ENCODE measurements around the gene HELZ.

The HELZ gene

DNA sequence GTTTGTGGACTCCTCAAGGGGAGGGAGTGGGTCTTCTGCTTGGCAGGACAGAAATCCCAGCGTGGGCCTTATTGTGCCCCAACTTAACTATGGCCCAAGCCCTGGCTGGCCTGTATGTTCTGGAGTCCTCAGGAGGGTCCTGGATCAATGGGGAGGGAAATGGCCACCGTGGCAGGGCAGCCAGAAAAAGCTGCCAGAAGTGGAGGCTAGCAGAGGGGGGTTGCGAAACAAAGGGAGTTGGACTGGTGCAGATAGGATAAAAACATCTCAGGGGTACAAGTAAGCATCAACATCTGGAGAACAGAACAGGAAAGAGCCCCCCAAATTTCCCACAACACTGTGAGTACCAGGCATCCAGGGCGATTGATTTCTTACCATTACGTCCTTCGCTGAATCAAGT lies 204.3 kb downstream of the HELZ start:
- Mint-ChIP-seq H3K4me1 (ENCODE audit: low read depth) (no peaks in the 10 kb centered on the region), H3K4me3 (no peak overlapping the region), H3K27ac (no peak overlapping the region)

DNA sequence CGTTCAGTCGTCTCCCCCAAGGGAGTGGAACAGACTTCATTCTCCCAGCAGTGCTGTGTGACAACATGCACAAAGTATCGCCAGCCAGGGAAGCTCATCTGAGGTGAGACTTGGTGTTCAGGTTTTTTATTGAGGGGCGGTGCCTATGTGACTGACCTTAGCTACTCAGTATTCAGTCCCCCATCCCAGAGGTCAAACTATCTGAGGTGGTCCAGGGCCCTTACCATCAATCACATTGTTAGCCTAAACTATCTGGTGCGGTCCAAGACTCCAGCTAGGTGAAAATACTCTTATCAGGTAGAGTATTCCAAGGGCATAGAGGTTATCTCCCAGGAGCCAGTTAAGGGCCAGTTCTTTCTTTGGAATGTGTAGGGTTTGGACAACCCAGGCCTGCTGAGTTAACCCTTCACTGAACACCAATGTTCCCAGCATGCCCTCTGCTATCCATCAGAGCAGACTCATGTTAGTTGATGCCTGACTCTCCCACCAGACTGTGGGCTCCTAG lies 206.1 kb downstream of the HELZ start:
- H3K36me3 Mint-ChIP-seq: no peaks in the 10 kb centered on the region
- H3K4me1 Mint-ChIP-seq (ENCODE audit: low read depth): no peaks in the 10 kb centered on the region
- H3K27ac Mint-ChIP-seq: no peak overlapping the region
- H3K9me3 Mint-ChIP-seq (ENCODE audit: low read depth): no peaks in the 10 kb centered on the region
- H3K4me3 Mint-ChIP-seq: no peak overlapping the region
- peaks cover 6% of the 10 kb centered on the region for H3K27me3 Mint-ChIP-seq

More for the DNA sequence above, 204.3 kb downstream of the HELZ start:
- H3K27me3 Mint-ChIP-seq: peaks cover 6% of the 10 kb centered on the region
- H3K36me3 Mint-ChIP-seq: no peaks in the 10 kb centered on the region
- no peaks in the 10 kb centered on the region for H3K9me3 Mint-ChIP-seq (ENCODE audit: low read depth)

DNA sequence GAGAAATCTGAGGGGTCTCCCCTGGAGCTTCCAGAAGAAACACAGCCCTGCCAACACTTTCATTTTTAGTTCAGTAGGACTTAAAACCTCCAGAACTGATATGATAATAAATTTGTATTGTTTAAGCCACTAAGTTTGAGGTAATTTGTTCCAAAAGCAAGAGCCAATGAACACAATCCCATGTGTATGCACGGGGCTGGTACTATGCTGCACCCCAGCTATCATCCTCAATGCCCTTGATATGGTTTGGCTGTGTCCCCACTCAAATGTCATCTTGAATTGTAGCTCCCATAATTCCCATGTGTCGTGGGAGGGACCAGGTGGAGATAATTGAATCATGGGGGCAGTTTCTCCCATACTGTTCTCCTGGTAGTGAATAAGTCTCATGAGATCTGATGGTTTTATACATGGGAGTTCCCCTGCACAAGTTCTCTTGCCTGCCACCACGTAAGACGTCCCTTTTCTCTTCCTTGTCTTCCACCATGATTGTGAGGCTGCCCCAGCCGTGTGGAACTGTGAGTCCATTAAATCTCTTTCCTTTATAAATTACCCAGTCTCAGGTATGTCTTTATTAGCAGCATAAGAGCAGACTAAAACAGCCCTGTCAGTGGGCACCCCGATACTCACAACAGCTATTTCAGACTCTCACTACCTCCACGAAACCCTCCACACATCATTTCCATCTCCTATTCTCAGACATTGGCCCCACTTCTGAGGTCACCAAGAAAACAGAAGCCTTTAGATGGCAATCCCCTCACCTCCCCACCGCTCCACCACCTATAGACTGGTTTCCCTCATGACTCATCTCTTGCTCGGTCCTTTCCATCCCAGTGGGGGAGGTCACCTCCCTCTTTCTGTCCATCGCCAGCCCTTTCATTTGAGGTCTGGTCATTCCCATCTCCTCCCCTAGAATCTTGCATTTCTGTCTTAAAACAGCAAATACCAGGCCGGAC lies 209.6 kb downstream of the HELZ start:
- H3K9me3 Mint-ChIP-seq (ENCODE audit: low read depth): no peaks in the 10 kb centered on the region
- H3K4me3 Mint-ChIP-seq: no peak overlapping the region
- H3K4me1 Mint-ChIP-seq (ENCODE audit: low read depth): no peaks in the 10 kb centered on the region
- no peak overlapping the region for H3K27ac Mint-ChIP-seq
- H3K36me3 Mint-ChIP-seq: no peaks in the 10 kb centered on the region
- peaks cover 4% of the 10 kb centered on the region for H3K27me3 Mint-ChIP-seq

DNA sequence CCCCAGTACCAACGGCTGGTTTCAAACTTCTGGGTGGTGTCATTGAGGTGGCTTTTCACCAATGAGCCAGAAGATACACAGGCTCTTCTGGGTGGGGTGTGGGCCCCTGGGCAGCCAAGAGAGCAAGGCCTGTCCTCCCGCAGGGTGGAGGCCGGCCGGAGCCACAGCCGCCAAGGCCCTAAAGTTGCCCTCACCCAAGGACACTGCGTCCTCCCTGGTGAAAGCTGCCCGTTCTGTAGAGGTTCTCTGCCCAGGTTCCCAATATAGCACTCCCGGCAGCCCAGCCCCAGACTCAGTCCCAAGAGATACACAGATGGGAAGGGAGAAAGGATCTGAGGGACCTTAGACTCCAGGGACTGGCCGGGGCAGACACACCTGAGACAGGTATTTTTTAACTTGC lies 211.4 kb downstream of the HELZ start:
- H3K9me3 Mint-ChIP-seq (ENCODE audit: low read depth): no peaks in the 10 kb centered on the region
- H3K36me3 Mint-ChIP-seq: no peaks in the 10 kb centered on the region
- no peaks in the 10 kb centered on the region for H3K4me1 Mint-ChIP-seq (ENCODE audit: low read depth)
- H3K27ac Mint-ChIP-seq: no peak overlapping the region
- H3K27me3 Mint-ChIP-seq: peaks cover 3% of the 10 kb centered on the region
- no peak overlapping the region for H3K4me3 Mint-ChIP-seq

DNA sequence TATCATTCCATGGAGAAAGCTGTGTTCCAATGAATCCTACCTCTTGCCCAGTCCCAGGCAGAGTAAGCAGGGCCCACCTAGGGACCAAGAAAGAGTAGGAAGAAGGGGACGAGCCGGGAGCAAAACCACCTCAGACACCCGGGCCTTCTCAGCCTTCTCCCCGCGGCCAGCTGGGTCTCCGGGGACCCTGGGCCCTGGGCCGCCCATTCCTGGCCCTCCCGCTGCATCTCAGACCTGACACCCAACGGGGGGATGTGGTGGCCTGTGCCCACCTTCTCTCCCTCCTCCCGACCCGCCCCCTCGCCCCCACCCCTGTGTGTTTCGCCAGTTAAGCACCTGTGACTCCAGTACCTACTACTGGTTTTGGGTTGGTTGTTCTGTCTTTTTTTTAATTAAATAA lies 212.0 kb downstream of the HELZ start:
- no peaks in the 10 kb centered on the region for H3K9me3 Mint-ChIP-seq (ENCODE audit: low read depth)
- no peaks in the 10 kb centered on the region for H3K4me1 Mint-ChIP-seq (ENCODE audit: low read depth)
- H3K27ac Mint-ChIP-seq: no peak overlapping the region
- H3K36me3 Mint-ChIP-seq: no peaks in the 10 kb centered on the region
- H3K27me3 Mint-ChIP-seq: peaks cover 3% of the 10 kb centered on the region
- no peak overlapping the region for H3K4me3 Mint-ChIP-seq

DNA sequence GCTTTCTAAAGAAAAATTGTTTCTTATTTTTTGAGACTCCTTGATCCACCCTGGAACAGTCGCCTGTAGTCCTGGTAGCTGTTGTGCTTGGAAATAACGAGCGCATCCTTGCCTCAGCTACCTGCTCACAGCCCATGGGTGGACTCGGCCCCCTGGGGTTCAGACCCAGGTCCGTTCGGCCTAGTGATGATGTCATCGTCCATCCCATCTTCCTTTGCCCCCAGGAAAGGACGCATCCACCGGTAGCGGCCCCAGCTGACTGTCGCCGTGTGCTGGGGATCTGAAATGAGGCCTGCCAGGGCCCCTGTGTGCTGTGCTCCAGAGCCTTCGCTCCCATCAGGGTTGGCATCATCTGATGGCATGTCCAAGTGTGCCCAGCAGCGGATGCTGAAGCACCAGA lies 212.6 kb downstream of the HELZ start:
- H3K4me1 Mint-ChIP-seq (ENCODE audit: low read depth): no peaks in the 10 kb centered on the region
- H3K4me3 Mint-ChIP-seq: no peak overlapping the region
- H3K9me3 Mint-ChIP-seq (ENCODE audit: low read depth): no peaks in the 10 kb centered on the region
- H3K27me3 Mint-ChIP-seq: peaks cover 3% of the 10 kb centered on the region
- no peaks in the 10 kb centered on the region for H3K36me3 Mint-ChIP-seq
- H3K27ac Mint-ChIP-seq: no peak overlapping the region

DNA sequence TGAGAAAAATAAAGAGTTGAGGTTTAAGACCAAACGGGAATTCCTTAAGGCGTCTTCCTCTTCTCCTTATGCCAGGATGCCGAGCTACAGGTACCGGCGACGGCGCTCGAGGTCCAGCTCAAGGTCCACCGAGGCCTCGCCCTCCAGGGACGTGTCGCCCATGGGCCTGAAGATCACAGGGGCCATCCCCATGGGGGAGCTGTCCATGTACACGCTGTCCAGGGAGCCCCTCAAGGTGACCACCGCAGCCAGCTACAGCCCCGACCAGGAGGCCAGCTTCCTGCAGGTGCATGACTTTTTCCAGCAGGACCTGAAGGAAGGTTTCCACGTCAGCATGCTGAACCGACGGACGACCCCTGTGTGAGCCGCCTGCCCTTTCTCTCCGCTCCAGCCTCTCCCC lies 214.4 kb downstream of the HELZ start:
- Mint-ChIP-seq H3K9me3 (ENCODE audit: low read depth) (no peaks in the 10 kb centered on the region), H3K27ac (no peak overlapping the region), H3K36me3 (no peaks in the 10 kb centered on the region), H3K27me3 (no peaks in the 10 kb centered on the region), H3K4me1 (ENCODE audit: low read depth) (no peaks in the 10 kb centered on the region), H3K4me3 (no peak overlapping the region)

DNA sequence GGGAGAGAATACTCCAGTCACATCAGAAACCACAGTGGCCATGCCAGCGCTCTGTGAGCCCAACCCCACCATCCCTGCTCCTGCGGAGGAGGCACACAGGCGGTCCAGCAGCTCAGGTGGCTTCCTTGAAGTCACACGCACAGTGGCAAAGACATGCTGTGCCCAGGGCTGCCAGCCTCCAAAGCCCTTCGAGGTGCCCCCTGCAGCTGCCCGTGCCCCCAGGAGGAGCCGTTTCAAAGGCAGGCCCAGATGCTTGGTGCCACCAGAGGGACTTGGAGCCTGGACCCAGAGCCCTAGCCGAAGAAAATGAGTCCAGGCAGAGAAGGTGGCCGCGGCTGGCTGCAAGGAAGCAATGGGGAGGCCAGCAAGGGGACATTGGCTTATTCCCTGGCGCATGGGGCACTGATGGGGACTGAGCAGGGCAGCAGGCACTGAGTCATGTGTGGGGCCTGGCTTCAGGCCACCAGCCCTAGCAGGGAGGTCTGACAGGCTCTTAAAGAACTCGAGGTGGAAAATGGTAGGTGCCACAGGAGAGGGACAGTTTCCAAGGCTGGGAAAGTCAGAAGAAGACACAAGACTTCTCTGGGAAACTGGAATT lies 217.9 kb downstream of the HELZ start:
- Mint-ChIP-seq H3K4me1 (ENCODE audit: low read depth) (no peaks in the 10 kb centered on the region), H3K27me3 (no peaks in the 10 kb centered on the region), H3K27ac (no peak overlapping the region), H3K4me3 (no peak overlapping the region), H3K9me3 (ENCODE audit: low read depth) (no peaks in the 10 kb centered on the region), H3K36me3 (no peaks in the 10 kb centered on the region)

DNA sequence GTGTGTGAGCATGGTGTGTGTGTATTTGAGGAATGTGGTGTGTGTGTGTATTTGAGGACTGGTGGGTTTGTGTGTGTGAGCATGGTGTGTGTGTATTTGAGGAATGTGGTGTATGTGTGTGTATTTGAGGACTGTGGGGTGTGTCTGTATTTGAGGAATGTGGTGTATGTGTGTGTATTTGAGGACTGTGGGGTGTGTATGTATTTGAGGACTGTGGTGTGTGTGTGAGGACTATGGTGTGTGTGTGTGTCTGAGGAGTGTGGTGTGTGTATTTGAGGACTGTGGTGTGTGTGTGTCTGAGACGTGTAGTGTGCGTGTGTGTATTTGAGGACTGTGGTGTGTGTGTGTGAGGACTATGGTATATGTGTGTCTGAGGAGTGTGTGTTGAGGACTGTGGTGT lies 218.7 kb downstream of the HELZ start:
- no peaks in the 10 kb centered on the region for H3K36me3 Mint-ChIP-seq
- H3K27me3 Mint-ChIP-seq: no peaks in the 10 kb centered on the region
- H3K4me1 Mint-ChIP-seq (ENCODE audit: low read depth): no peaks in the 10 kb centered on the region
- H3K27ac Mint-ChIP-seq: no peak overlapping the region
- no peaks in the 10 kb centered on the region for H3K9me3 Mint-ChIP-seq (ENCODE audit: low read depth)
- H3K4me3 Mint-ChIP-seq: no peak overlapping the region

DNA sequence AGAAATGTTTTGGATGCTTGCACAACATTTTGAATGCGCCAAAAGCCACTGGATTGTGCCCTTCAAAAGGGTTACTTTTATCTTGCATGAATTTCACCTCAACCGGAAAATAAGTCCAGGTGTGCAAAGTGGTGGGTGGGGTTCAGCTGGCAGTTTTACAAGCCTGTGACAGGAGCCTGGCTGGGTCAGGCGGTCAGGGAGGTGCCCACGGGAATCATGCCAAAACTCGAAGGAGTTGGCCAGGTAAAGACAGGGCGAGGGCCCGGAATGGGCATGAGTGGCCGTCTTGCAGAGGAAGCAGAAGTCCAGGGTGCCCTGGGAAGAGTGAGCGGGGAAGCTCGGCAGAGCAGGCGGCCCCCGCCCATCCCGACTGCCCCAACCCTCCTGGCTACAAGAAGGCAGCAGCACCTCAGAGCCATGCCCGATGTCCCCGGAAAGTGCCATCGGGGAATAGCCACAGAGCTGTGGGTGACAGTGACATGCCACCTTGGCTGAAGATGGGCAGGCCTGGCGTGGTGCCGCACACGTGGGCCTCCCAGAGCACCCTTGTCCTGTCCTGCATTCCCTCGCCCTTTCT lies 219.7 kb downstream of the HELZ start:
- Mint-ChIP-seq H3K4me1 (ENCODE audit: low read depth) (no peaks in the 10 kb centered on the region), H3K36me3 (no peaks in the 10 kb centered on the region), H3K9me3 (ENCODE audit: low read depth) (no peaks in the 10 kb centered on the region), H3K27me3 (no peaks in the 10 kb centered on the region), H3K27ac (no peak overlapping the region), H3K4me3 (no peak overlapping the region)

DNA sequence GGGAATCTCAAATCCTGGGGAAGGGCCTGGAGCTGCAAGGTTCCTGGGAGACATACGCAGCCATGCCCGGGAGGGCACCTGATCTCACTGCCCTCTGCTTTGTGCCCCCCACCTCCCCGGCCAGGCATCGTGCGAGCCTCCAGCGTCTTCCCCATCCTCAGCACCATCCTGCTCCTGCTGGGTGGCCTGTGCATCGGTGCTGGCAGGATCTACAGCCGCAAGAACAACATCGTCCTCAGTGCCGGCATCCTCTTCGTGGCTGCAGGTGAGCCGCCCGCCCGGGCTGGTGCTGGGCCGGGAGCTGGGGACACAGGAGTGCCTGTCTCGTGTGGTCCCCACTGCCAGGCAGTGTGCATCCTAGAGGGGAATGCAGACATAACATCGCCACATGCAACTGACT lies 220.3 kb downstream of the HELZ start:
- H3K27me3 Mint-ChIP-seq: no peaks in the 10 kb centered on the region
- no peak overlapping the region for H3K27ac Mint-ChIP-seq
- no peaks in the 10 kb centered on the region for H3K9me3 Mint-ChIP-seq (ENCODE audit: low read depth)

DNA sequence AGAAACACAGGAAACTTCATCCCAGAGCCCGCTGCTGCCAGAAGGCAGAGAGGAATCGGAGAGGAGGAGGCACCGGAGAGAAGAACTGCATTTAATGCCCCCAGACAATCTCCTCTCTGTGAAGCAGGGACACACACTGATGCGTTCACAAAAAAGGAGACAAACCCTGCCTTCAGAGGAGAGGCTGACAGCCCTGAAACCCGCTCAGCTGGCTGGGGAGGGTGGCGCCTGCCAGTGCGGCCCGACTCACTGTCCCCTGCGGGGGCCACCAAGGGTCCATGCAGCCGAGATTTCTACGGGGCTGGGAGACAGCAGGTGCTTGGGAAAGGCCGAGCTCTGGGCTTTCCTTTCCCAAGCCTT lies 222.6 kb downstream of the HELZ start:
- no peaks in the 10 kb centered on the region for H3K27me3 Mint-ChIP-seq
- H3K9me3 Mint-ChIP-seq (ENCODE audit: low read depth): no peaks in the 10 kb centered on the region
- H3K27ac Mint-ChIP-seq: no peak overlapping the region
- H3K36me3 Mint-ChIP-seq: no peaks in the 10 kb centered on the region
- no peak overlapping the region for H3K4me3 Mint-ChIP-seq
- no peaks in the 10 kb centered on the region for H3K4me1 Mint-ChIP-seq (ENCODE audit: low read depth)

More for the DNA sequence above, 220.3 kb downstream of the HELZ start:
- H3K36me3 Mint-ChIP-seq: no peaks in the 10 kb centered on the region
- H3K4me3 Mint-ChIP-seq: no peak overlapping the region
- H3K4me1 Mint-ChIP-seq (ENCODE audit: low read depth): no peaks in the 10 kb centered on the region

DNA sequence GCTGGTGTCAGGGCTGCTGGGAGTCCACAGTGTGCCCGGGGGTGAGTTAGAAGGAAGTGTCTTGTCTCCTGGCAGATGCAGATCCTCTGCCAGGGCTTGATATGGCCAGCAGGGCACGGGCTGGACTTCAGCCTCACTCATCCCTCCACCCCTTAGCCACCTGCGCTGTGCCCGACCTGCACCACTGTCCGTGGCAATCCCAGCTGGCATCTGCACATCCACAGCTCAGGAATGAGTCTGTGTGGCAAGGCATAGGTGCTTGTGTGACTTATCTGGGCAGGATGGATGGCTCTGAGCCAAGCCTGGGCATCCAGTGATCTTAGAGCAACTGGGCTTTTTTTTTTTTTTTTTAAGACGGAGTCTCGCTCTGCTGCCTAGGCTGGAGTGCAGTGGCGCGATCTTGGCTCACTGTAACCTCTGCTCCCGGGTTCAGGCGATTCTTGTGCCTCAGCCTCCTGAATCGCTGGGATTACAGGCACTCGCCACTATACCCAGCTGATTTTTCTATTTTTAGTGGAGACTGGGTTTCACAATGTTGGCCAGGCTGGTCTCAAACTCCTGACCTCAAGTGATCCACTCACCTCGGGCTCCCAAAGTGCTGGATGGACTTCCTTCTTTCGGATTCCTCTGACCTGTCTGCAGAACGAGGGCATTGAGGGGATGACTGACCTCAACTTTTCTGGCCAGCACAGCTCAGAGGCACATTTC lies 223.1 kb downstream of the HELZ start:
- Mint-ChIP-seq H3K27ac (no peak overlapping the region), H3K9me3 (ENCODE audit: low read depth) (no peaks in the 10 kb centered on the region), H3K4me1 (ENCODE audit: low read depth) (no peaks in the 10 kb centered on the region), H3K36me3 (no peaks in the 10 kb centered on the region), H3K27me3 (no peaks in the 10 kb centered on the region), H3K4me3 (no peak overlapping the region)

DNA sequence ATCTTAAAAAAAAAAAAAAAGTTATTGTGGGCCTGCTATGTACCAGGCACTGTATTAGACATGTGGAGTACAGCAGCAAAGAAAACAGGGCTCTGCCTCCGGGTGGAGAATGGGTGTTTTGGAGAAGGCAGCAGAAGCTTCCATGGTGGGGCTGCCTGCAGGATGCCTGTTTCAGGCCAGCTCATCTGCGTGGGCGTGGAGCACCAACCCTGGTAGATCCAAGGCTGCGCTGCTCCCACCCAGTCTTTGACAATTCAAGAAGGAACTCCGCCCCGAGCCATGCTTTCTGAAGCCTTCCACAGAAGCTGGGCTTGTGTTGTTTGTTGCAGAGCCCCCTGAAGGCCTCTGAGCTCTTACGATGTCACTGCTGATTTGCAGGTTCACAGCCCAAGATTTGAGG lies 223.8 kb downstream of the HELZ start:
- Mint-ChIP-seq H3K27me3 (no peaks in the 10 kb centered on the region), H3K4me3 (no peak overlapping the region), H3K27ac (no peak overlapping the region), H3K4me1 (ENCODE audit: low read depth) (no peaks in the 10 kb centered on the region), H3K9me3 (ENCODE audit: low read depth) (no peaks in the 10 kb centered on the region), H3K36me3 (no peaks in the 10 kb centered on the region)

Measured in activated naive CD8-positive, alpha-beta T cell (primary cell).